ENCODE measurements around the gene OSCAR. TPM values are rescaled to one million over a fixed set of nuclear protein-coding genes. Genes with fewer than 3 reads are reported as not detected.
A peak's percentile ranks its signal among the peaks of the same experiment; 100 is the strongest.

OSCAR gene
- total RNA-seq, result 1 to 10 TPM; 1.4 to 3.8 (median 2.1) TPM
- polyA plus RNA-seq, result 1 to 10 TPM; 1.1 to 1.4 TPM
- long read RNA-seq, donor 1, partial matches to known transcripts, result 3 of 13 reads
- long read RNA-seq, donor 1, other reads (novel, unspliced or antisense), result 8 of 13 reads
- long read RNA-seq, donor 2, result 0 reads
- long read RNA-seq, donor 3, partial matches to known transcripts, result 8 of 11 reads
- long read RNA-seq, donor 3, other reads (novel, unspliced or antisense), result 3 of 11 reads

GRCh38 chr19:54100561-54100960, at the start of gene OSCAR:
TSS of gene OSCAR (minus strand) at chr19:54100803. CDS start at chr19:54100792, 11 bp downstream.
- Histone ChIP-seq H3K9me3 (no peaks in the 10 kb centered on the region), H3K36me3 (no peaks in the 10 kb centered on the region), H3K27me3 (no peaks in the 10 kb centered on the region), H3K27ac (no peak within 1 kb of the TSS), H3K4me1 (ENCODE audit: insufficient read depth) (peaks cover 5% of the 10 kb centered on the region), H3K4me3 (no peak within 1 kb of the TSS)
- intact Hi-C loops (cut with DNase I), result no loop called here
- no peak for DNase-seq
- 44 to 50% (median 45%) methylated on average over 5 of the region's 5 CpGs for WGBS, 3 donors
- no peak for TF ChIP-seq POLR2A (IDR thresholded peaks at IDR 0.05)
- TF ChIP-seq, protein P1, sequence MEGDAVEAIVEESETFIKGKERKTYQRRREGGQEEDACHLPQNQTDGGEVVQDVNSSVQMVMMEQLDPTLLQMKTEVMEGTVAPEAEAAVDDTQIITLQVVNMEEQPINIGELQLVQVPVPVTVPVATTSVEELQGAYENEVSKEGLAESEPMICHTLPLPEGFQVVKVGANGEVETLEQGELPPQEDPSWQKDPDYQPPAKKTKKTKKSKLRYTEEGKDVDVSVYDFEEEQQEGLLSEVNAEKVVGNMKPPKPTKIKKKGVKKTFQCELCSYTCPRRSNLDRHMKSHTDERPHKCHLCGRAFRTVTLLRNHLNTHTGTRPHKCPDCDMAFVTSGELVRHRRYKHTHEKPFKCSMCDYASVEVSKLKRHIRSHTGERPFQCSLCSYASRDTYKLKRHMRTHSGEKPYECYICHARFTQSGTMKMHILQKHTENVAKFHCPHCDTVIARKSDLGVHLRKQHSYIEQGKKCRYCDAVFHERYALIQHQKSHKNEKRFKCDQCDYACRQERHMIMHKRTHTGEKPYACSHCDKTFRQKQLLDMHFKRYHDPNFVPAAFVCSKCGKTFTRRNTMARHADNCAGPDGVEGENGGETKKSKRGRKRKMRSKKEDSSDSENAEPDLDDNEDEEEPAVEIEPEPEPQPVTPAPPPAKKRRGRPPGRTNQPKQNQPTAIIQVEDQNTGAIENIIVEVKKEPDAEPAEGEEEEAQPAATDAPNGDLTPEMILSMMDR (IDR thresholded peaks at IDR 0.05), result no peak

- Histone ChIP-seq H3K27me3 (no peaks in the 10 kb centered on the region), H3K9me3 (no peaks in the 10 kb centered on the region), H3K27ac (no peak overlapping the region), H3K4me1 (ENCODE audit: insufficient read depth) (peaks cover 3% of the 10 kb centered on the region), H3K36me3 (no peaks in the 10 kb centered on the region), H3K4me3 (no peak overlapping the region)
- intact Hi-C loops (cut with DNase I), result no loop called here
- TF ChIP-seq, protein P1 (IDR thresholded peaks at IDR 0.05), result no peak
- TF ChIP-seq EP300 (IDR thresholded peaks at IDR 0.05), result no peak
- no peak for TF ChIP-seq POLR2A (IDR thresholded peaks at IDR 0.05)
- DNase-seq, result no peak
- 81 to 84% (median 84%) methylated on average over 12 of the region's 12 CpGs for WGBS, 3 donors
These were observed 48.6 kb upstream of the OSCAR start for GRCh38 chr19:54149021-54149812.

DNA sequence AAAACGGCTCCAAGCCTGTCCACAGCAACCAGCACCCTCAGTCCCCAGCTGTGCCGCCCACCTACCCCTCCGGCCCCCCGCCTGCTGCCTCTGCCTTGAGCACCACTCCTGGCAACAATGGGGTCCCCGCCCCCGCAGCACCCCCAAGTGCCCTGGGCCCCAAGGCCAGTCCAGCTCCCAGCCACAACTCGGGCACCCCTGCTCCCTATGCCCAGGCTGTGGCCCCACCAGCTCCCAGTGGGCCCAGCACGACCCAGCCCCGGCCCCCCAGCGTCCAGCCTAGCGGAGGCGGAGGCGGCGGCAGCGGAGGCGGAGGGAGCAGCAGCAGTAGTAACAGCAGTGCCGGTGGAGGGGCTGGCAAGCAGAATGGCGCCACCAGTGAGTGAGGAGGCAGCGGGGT, 47.6 kb upstream of the OSCAR start:
- Histone ChIP-seq H3K9me3 (no peaks in the 10 kb centered on the region), H3K4me3 (no peak overlapping the region), H3K27me3 (no peaks in the 10 kb centered on the region), H3K4me1 (ENCODE audit: insufficient read depth) (peaks cover 3% of the 10 kb centered on the region), H3K36me3 (no peaks in the 10 kb centered on the region), H3K27ac (peak overlapping the region in 1 of 2 donors; percentile 66)
- TF ChIP-seq, protein P1 (IDR thresholded peaks at IDR 0.05), result no peak
- no peak for TF ChIP-seq EP300 (IDR thresholded peaks at IDR 0.05)
- TF ChIP-seq POLR2A (IDR thresholded peaks at IDR 0.05), result no peak
- 50 to 61% (median 59%) methylated on average over 14 to 19 of the region's 19 CpGs for WGBS, 3 donors
- intact Hi-C loops (cut with DNase I), result no loop called here
- DNase-seq, result peak in 1 of 5 donors; percentile 59

DNA sequence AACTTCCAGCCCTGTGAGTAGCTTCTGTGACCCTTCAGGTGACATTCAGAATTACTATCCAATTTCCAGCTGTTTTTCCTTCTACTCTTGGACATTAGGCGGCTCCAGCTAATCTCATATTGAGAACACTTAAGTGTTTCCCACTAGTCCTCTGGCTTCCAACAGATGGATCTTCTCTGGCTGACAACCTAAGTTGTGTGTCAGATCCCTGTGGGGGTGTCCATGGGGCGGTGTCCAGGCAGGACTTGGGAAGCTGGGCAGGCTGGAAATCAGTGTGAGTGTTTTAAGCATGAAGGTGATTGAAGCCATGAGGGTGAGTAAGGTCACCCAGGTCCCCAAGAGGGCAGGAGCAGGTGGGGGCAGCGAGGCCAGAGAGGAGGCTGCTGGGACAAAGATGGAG, 47.1 kb upstream of the OSCAR start:
- Histone ChIP-seq H3K27ac (peak overlapping the region in 1 of 2 donors; percentile 66), H3K4me1 (ENCODE audit: insufficient read depth) (peaks cover 3% of the 10 kb centered on the region), H3K27me3 (no peaks in the 10 kb centered on the region), H3K4me3 (no peak overlapping the region), H3K9me3 (no peaks in the 10 kb centered on the region), H3K36me3 (no peaks in the 10 kb centered on the region)
- no peak for TF ChIP-seq POLR2A (IDR thresholded peaks at IDR 0.05)
- no peak for TF ChIP-seq EP300 (IDR thresholded peaks at IDR 0.05)
- TF ChIP-seq, protein P1 (IDR thresholded peaks at IDR 0.05), result no peak
- intact Hi-C loops (cut with DNase I), result no loop called here
- DNase-seq, result peak in 3 of 5 donors; percentile 64 to 73 (median 64)
- 18 to 29% (median 22%) methylated on average over 3 of the region's 3 CpGs for WGBS, 3 donors
